ENCODE data around the gene YJEFN3. TPM values are rescaled to one million over a fixed set of nuclear protein-coding genes. Genes with fewer than 3 reads are reported as not detected.

YJEFN3 gene
- total and polyA plus RNA-seq, 2 donors (not counting 3 experiments of a cell fraction or from before 2014, with no cell fraction given): 1.9 to 2.1 TPM

- no peaks in the 10 kb centered on the region for H3K9me3 ChIP-seq (replicated peaks; ENCODE audit: control insufficient read depth, insufficient read depth, low read length)
- CTCF ChIA-PET: interaction anchor here (0.6 to 5.1 kb wide), 34 partner anchors 9 to 345 kb away, joined by 3 to 127 read pairs (median 4); partner anchors contain the start of genes GATAD2A, MAU2, NDUFA13 and TSSK6
- no peak overlapping the region for H3K4me2 ChIP-seq (ENCODE audit: insufficient read depth, low read length)
- H3K27me3 ChIP-seq (ENCODE audit: control insufficient read depth in 2 of 2, insufficient read depth in 2 of 2, low read length in 2 of 2): no peaks in the 10 kb centered on the region
- H4K20me1 ChIP-seq (replicated peaks; ENCODE audit: control insufficient read depth, extremely low read depth, insufficient read depth, low read length): no peaks in the 10 kb centered on the region
- TF ChIP-seq GATA2 (IDR thresholded peaks at IDR 0.05; ENCODE audit: insufficient read depth, insufficient read length, low read depth, low read length): no peak
- TF ChIP-seq, protein P1, sequence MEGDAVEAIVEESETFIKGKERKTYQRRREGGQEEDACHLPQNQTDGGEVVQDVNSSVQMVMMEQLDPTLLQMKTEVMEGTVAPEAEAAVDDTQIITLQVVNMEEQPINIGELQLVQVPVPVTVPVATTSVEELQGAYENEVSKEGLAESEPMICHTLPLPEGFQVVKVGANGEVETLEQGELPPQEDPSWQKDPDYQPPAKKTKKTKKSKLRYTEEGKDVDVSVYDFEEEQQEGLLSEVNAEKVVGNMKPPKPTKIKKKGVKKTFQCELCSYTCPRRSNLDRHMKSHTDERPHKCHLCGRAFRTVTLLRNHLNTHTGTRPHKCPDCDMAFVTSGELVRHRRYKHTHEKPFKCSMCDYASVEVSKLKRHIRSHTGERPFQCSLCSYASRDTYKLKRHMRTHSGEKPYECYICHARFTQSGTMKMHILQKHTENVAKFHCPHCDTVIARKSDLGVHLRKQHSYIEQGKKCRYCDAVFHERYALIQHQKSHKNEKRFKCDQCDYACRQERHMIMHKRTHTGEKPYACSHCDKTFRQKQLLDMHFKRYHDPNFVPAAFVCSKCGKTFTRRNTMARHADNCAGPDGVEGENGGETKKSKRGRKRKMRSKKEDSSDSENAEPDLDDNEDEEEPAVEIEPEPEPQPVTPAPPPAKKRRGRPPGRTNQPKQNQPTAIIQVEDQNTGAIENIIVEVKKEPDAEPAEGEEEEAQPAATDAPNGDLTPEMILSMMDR (IDR thresholded peaks at IDR 0.05; ENCODE audit: extremely low read depth in 1 of 2, insufficient read depth in 1 of 2, low read depth in 1 of 2, low read length in 2 of 2): peak; percentile 73 to 80
- TF ChIP-seq EZH2 (IDR thresholded peaks at IDR 0.05; ENCODE audit: borderline replicate concordance, low read depth, low read length, severe bottlenecking): no peak
- TF ChIP-seq MYC (IDR thresholded peaks at IDR 0.05; ENCODE audit: low read depth, low read length): no peak
- TF ChIP-seq FOS (IDR thresholded peaks at IDR 0.05; ENCODE audit: borderline replicate concordance, insufficient read depth, low read length): no peak
- TF ChIP-seq POLR2AphosphoS5 (IDR thresholded peaks at IDR 0.05; ENCODE audit: insufficient read depth, low read depth, low read length): no peak
- TF ChIP-seq, protein P2, sequence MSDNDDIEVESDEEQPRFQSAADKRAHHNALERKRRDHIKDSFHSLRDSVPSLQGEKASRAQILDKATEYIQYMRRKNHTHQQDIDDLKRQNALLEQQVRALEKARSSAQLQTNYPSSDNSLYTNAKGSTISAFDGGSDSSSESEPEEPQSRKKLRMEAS (IDR thresholded peaks at IDR 0.05; ENCODE audit: insufficient read depth, insufficient read length): no peak
- TF ChIP-seq POLR2A (IDR thresholded peaks at IDR 0.05; ENCODE audit: low read depth, low read length): no peak
- peak; percentile 88 for DNase-seq (ENCODE audit: low read depth, low spot score)
- no peak overlapping the region for H3K4me3 ChIP-seq (replicated peaks in 1 of 3; ENCODE audit: insufficient read depth in 1 of 3, low read depth in 1 of 3, low read length in 3 of 3)
- peak overlapping the region; percentile 76 for H3K27ac ChIP-seq (ENCODE audit: insufficient read depth, low read depth, low read length)
- intact Hi-C loops (cut with micrococcal nuclease): loop anchor here (1.0 kb wide), 5 partner anchors 30 to 344 kb away; partner anchors contain the start of genes MAU2 and SUGP1
- H2AFZ ChIP-seq (ENCODE audit: low read depth, low read length): no peak overlapping the region
- POLR2A ChIA-PET: interaction anchor here (1.6 kb wide), 1 partner anchor 85 kb away, joined by 3 read pairs; the partner anchor contains the start of gene GATAD2A
- no peaks in the 10 kb centered on the region for H3K9me1 ChIP-seq (replicated peaks; ENCODE audit: control insufficient read depth, extremely low read depth, insufficient read depth, low read length)
- dilution Hi-C loops (cut with MboI; ENCODE audit: extremely low pct_ligation_motif_present, low sequenced_read_pairs): no loop called here
- peaks cover 60% of the 10 kb centered on the region for H3K79me2 ChIP-seq (ENCODE audit: control insufficient read depth, insufficient read depth, low read length)
- peaks cover 2 to 22% of the 10 kb centered on the region in 2 experiments for H3K36me3 ChIP-seq (ENCODE audit: control insufficient read depth in 2 of 2, extremely low read depth in 1 of 2, insufficient read depth in 2 of 2, low read length in 2 of 2)
- BruUV-seq (replicated peaks): no TSS peak
- no peak overlapping the region for H3K9ac ChIP-seq (replicated peaks; ENCODE audit: extremely low read depth, insufficient read depth, low read length)
- peak; percentile 99 for FAIRE-seq
- peaks cover 27% of the 10 kb centered on the region for H3K4me1 ChIP-seq (ENCODE audit: control insufficient read depth, extremely low read depth, insufficient read depth, low read length)
Measured at GRCh38 chr19:19490214-19490968, 38.3 kb upstream of the YJEFN3 start.
